ENCODE results near the gene JAZF1. TPM values are rescaled to one million over a fixed set of nuclear protein-coding genes. Genes with fewer than 3 reads are reported as not detected.

JAZF1 gene
- total RNA-seq, 1 experiment from 2014 or later, result 6.9 TPM

Other genes with a start within 250 kb of the JAZF1 start
- 12.1 and 17.3 TPM in 2 replicates for gene CREB5, start 231.7 kb upstream of the JAZF1 start, total RNA-seq (2014; rRNA removed; shearing (Covaris generic))

Measured in Daoy (cell line).